Retinal pigment epithelial cell (primary cell): ENCODE measurements around the gene AK3.
"Not testable (repeated sequence)": the region's sequence is repeated elsewhere in the genome, so short reads cannot be mapped to it uniquely, and the experiment has no call there.

Experiments
- DNase-seq: peaks from one replicate; pipeline ENCODE4 v3.0.0-alpha.2; 2010; ENCODE audit warnings: low read depth
- H3K4me3 ChIP-seq: 2 replicates; pipeline ENCODE4 v1.5.1; 2011; ENCODE audit warnings: mild to moderate bottlenecking, low read length, control low read depth, moderate library complexity
- CTCF ChIP-seq: conservative IDR thresholded peaks from 2 replicates; pipeline ENCODE4 v1.5.1; 2011; ENCODE audit warnings: low read depth, low read length, control low read depth, inconsistent platforms

The AK3 gene

GRCh38 chr9:4780651-4781050 lies 39.6 kb upstream of the AK3 start:
- DNase-seq: no peak
- no peak for TF ChIP-seq CTCF
- H3K4me3 ChIP-seq: no peak overlapping the region

- H3K4me3 ChIP-seq, DNase-seq: not testable (repeated sequence)
Observed at GRCh38 chr9:4774958-4775357, 34.0 kb upstream of the AK3 start.

GRCh38 chr9:4774209-4774608 lies 33.2 kb upstream of the AK3 start:
- H3K4me3 ChIP-seq: no peak overlapping the region
- TF ChIP-seq CTCF: no peak
- no peak for DNase-seq

- DNase-seq: no peak
- no peak overlapping the region for H3K4me3 ChIP-seq
- no peak for TF ChIP-seq CTCF
Observed at GRCh38 chr9:4771788-4772187, 30.8 kb upstream of the AK3 start.

GRCh38 chr9:4769321-4770080 lies 28.5 kb upstream of the AK3 start:
- DNase-seq: no peak
- TF ChIP-seq CTCF: no peak
- no peak overlapping the region for H3K4me3 ChIP-seq

- H3K4me3 ChIP-seq: no peak overlapping the region
- DNase-seq: no peak
- no peak for TF ChIP-seq CTCF
Observed at GRCh38 chr9:4768681-4769080, 27.7 kb upstream of the AK3 start.

GRCh38 chr9:4764033-4764432 lies 23.0 kb upstream of the AK3 start:
- no peak overlapping the region for H3K4me3 ChIP-seq
- TF ChIP-seq CTCF: no peak
- no peak for DNase-seq
